HEK293 (cell line): ENCODE results near the gene LZTR1.

ENCODE experiments used
- HOXA7 ChIP-seq: sonication (generic); formaldehyde crosslinking; IDR thresholded peaks from 2 replicates; pipeline ENCODE4 v1.8.1; 2022; ENCODE audit warnings: missing genetic modification reagents, borderline replicate concordance
- KLF1 ChIP-seq: fragments of 450-650 bp; formaldehyde crosslinking; IDR thresholded peaks from 2 replicates; pipeline ENCODE4 v1.5.1; 2016; ENCODE audit warnings: missing biosample characterization, missing genetic modification characterization
- PRDM10 ChIP-seq: fragments of 450-650 bp; formaldehyde crosslinking; IDR thresholded peaks from 2 replicates; pipeline ENCODE4 v1.5.1; 2016; ENCODE audit warnings: missing biosample characterization, missing genetic modification characterization
- TCF7L2 ChIP-seq: IDR thresholded peaks from 2 replicates; pipeline ENCODE4 v1.6.1; 2011; ENCODE audit warnings: low read depth, mild to moderate bottlenecking, inconsistent platforms, low read length, moderate library complexity, borderline replicate concordance
- ZFP3 ChIP-seq: fragments of 450-650 bp; formaldehyde crosslinking; IDR thresholded peaks from 2 replicates; pipeline ENCODE4 v1.5.1; 2016; ENCODE audit warnings: low read depth, missing biosample characterization, missing genetic modification characterization
- ZNF280D ChIP-seq: fragments of 450-650 bp; formaldehyde crosslinking; IDR thresholded peaks from 2 replicates; pipeline ENCODE4 v1.5.1; 2016; ENCODE audit warnings: missing biosample characterization, missing genetic modification characterization
- ZNF350 ChIP-seq: fragments of 450-650 bp; formaldehyde crosslinking; IDR thresholded peaks from 2 replicates; pipeline ENCODE4 v1.5.0; 2017; ENCODE audit warnings: missing biosample characterization, mild to moderate bottlenecking, missing genetic modification characterization
- ZNF398 ChIP-seq: fragments of 450-650 bp; formaldehyde crosslinking; IDR thresholded peaks from 2 replicates; pipeline ENCODE4 v1.5.1; 2017; ENCODE audit warnings: missing biosample characterization, missing genetic modification characterization
- ZNF549 ChIP-seq: fragments of 450-650 bp; IDR thresholded peaks from 2 replicates; pipeline ENCODE4 v1.5.1; 2018; ENCODE audit warnings: missing biosample characterization, missing genetic modification characterization, mild to moderate bottlenecking, inconsistent platforms, moderate library complexity
- ZNF560 ChIP-seq: fragments of 450-650 bp; formaldehyde crosslinking; IDR thresholded peaks from 2 replicates; pipeline ENCODE4 v1.5.1; 2017; ENCODE audit warnings: missing biosample characterization, missing genetic modification characterization, borderline replicate concordance
- ZNF707 ChIP-seq: fragments of 450-650 bp; formaldehyde crosslinking; IDR thresholded peaks from 2 replicates; pipeline ENCODE4 v1.5.1; 2016; ENCODE audit warnings: missing biosample characterization, missing genetic modification characterization
- ZNF791 ChIP-seq: fragments of 450-650 bp; formaldehyde crosslinking; IDR thresholded peaks from 2 replicates; pipeline ENCODE4 v1.5.1; 2016; ENCODE audit warnings: missing biosample characterization, missing genetic modification characterization
- ZSCAN5A ChIP-seq: fragments of 450-650 bp; formaldehyde crosslinking; IDR thresholded peaks from 2 replicates; pipeline ENCODE4 v1.5.1; 2016; ENCODE audit warnings: missing biosample characterization, missing genetic modification characterization
- TF ChIP-seq, protein P1 (sequence below): fragments of 450-650 bp; formaldehyde crosslinking; IDR thresholded peaks from 2 replicates; pipeline ENCODE4 v1.5.1; 2017; ENCODE audit warnings: missing biosample characterization, mild to moderate bottlenecking, missing genetic modification characterization, moderate library complexity
- TF ChIP-seq, protein P2 (sequence below): fragments of 450-650 bp; IDR thresholded peaks from 2 replicates; pipeline ENCODE4 v1.5.1; 2018; ENCODE audit warnings: missing biosample characterization, mild to moderate bottlenecking, missing genetic modification characterization

The LZTR1 gene

GRCh38 chr22:20981787-20982562 is at the start of gene LZTR1 (continued):
- TF ChIP-seq, protein P1, sequence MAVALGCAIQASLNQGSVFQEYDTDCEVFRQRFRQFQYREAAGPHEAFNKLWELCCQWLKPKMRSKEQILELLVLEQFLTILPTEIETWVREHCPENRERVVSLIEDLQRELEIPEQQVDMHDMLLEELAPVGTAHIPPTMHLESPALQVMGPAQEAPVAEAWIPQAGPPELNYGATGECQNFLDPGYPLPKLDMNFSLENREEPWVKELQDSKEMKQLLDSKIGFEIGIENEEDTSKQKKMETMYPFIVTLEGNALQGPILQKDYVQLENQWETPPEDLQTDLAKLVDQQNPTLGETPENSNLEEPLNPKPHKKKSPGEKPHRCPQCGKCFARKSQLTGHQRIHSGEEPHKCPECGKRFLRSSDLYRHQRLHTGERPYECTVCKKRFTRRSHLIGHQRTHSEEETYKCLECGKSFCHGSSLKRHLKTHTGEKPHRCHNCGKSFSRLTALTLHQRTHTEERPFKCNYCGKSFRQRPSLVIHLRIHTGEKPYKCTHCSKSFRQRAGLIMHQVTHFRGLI (tag by site-specific recombination): peak; percentile 91
- TF ChIP-seq ZNF350 (no peak), ZFP3 (no peak), ZNF398 (tag by site-specific recombination) (no peak; the same call in none of the 2 replicates), KLF1 (0 out of 2 replicates have a peak, but pooled peaks have one; percentile 49), TCF7L2 (no peak), ZSCAN5A (tag by site-specific recombination) (peak; percentile 91), HOXA7 (CRISPR knock-in tag) (no peak), ZNF549 (tag by site-specific recombination) (no peak), ZNF707 (tag by site-specific recombination) (no peak), ZNF560 (tag by site-specific recombination) (no peak), PRDM10 (tag by site-specific recombination) (peak; percentile 60), ZNF280D (tag by site-specific recombination) (no peak), ZNF791 (no peak)
- TF ChIP-seq, protein P2, sequence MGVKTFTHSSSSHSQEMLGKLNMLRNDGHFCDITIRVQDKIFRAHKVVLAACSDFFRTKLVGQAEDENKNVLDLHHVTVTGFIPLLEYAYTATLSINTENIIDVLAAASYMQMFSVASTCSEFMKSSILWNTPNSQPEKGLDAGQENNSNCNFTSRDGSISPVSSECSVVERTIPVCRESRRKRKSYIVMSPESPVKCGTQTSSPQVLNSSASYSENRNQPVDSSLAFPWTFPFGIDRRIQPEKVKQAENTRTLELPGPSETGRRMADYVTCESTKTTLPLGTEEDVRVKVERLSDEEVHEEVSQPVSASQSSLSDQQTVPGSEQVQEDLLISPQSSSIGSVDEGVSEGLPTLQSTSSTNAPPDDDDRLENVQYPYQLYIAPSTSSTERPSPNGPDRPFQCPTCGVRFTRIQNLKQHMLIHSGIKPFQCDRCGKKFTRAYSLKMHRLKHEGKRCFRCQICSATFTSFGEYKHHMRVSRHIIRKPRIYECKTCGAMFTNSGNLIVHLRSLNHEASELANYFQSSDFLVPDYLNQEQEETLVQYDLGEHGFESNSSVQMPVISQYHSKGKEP (tag by site-specific recombination): no peak
